HL-60/S4 treated with phorbol 12-myristate 13-acetate at 8.2 ng/mL for 4 days and 3 days (cell line): ENCODE results near the gene TCF7.

Source experiments
- in situ Hi-C: fragments of 300-500 bp; cut with MboI; formaldehyde crosslinking; loops from 2 replicates; pipeline ENCODE4 v1.15.0; 2022; ENCODE audit warnings: low sequenced_read_pairs

Gene TCF7

DNA sequence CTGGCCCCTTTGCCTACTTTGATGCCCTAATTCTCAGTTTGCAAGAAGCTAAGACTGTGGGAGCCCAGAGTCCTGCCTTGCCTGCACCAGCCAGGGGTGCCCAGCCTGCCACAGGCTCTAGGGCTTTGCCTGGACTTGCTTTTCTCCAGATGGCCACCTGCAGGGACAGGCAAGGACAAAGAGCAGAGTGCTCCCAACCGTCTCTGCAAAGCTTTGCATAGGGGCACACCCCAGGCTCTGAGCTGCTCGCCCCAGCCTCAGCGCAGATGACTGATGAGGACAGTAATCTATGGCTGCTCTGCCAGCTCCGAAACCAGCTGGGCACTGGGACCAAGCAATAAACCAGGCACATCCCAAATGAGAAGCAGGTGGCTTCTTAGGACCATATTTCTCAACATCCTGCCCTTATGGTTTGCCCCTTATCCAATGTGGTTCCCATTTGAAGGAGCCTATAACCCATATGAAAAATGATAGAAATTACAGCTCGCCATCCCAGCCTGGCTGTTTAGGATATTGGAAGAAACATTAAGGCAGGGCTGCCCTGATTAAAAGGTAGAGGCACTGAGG lies 25.4 kb upstream of the TCF7 start:
- in situ Hi-C loops: no loop called here

DNA sequence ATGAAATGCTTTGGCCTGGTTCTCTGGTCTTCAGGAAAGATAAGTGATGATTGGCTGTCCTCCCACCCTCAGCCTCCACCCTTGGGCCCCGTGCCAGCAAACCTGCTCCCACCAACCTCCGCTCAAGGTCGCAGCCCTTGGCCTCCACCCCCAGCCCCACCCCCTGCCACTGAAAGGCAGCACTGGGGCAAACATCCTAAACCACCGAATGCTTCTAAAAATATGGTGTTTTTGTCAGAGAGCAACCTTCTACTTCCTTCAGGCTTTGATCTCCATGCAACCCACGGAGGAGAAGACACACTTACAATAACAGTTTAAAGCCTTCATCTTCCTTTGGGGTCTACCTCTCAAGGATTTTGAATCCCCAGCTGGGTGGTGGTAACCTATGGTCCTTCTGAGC lies 24.0 kb upstream of the TCF7 start:
- in situ Hi-C loops: no loop called here

DNA sequence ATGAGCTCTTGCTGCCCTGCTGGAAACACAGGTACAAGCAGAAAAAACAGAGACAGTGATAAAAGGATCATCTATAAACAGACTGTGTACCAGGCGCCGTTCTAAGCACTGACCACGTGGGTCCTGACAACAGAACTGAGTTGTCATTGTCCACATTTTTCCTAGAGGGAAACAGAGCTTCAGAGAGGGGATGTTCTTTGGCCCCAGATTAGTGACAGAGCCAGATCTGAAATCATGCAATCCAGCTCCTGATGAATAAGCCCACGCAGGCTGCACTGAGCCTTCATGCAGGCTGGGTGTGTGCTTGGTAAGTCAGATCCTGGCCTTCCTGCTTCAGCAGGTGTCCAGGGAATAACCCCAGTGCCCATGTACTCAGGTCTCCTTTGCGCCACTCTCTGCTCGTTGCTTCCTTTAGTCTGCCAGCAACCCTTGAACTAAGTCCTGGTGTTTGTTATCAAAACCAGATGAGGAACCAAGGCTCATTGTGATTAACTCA lies 22.8 kb upstream of the TCF7 start:
- in situ Hi-C loops: no loop called here

DNA sequence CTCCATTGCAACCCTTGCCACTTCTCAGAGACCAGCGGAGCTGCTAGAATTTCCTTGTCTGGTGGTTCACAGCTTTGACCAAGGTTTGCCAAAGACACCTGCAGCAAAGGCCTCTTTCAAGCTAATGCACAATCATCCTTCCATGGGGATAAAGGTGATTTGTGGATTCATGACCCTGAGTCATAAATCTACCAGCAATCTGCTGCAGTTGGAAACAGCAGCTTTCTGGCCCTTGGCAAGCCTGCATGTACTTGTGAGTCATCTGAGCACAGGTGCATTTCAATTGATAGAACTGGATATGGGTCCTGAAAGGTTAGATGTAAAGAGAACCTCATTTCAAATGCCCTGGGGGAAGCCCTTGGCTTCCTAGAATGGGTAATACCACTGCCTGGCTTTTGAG lies 21.6 kb upstream of the TCF7 start:
- in situ Hi-C loops: no loop called here

DNA sequence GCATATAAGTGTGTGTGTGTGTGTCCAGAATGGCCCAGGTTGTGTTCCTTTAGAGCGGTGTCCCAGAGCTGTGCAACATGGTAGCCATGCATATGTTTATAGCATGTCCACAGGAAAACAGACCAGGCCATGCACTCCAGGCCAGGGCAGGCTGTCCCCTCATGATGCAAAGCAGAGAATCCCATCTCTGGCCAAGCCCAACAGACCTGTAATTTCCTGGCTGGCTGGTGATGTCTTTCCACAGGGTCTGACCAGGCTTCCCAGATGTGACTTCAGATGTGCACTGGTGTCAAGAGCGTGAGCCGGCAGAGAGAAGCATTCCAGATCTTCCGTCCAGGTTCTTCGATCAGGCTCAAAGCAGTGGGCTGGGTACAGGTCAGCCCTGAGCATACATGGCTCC lies 21.1 kb upstream of the TCF7 start:
- in situ Hi-C loops: no loop called here

DNA sequence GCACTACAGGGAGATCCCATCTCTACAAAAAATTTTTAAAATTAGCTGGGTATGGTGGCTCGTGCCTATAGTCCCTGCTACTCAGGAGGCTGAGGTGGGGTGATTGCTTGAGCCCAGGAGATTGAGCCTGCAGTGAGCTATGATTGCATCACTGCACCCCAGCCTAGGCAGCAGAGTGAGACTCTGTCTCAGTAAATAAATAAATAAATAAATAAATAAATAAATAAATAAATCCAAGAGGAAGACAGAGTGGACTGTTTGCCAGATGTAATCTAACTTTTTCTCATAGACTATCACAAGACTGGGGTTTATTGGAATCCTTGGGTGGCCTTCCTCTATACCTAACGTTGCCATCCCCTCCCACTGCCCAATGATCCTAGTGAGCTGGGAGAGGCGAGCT lies 19.2 kb upstream of the TCF7 start:
- in situ Hi-C loops: no loop called here

DNA sequence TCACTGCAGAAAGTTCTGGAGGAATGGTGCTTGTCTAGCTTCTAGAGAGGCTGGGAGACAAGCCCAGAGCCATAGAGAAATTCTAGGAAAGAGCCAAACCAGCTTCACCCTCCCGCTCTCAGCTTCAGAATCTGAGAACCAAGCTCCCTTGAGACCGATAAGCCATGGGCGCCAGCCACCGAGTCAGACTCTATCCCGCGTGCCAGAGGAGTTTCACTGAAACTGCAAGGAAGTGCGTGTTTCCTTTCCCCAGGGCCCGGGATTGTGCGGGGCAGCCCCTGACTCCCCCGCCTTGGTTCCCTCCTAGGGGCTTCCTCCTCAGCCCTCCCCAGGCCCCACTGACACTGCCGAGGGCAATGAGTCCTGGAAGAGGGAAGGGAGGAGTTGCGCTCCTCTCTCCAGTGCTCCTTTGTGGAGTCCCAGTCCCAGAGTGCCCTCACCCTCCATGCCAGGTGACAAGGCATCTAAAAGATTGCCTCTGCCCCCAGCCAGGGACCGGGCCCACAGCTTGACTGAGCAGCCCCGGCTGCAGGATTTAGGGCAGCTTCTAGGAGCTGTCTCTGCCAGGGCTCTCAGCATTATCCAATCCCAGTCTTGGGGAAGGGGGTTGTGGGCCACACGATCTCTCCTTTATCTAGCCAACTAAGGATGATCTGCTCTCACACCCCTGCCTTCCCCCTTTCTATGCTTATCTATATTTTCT lies 18.4 kb upstream of the TCF7 start:
- in situ Hi-C loops: no loop called here

DNA sequence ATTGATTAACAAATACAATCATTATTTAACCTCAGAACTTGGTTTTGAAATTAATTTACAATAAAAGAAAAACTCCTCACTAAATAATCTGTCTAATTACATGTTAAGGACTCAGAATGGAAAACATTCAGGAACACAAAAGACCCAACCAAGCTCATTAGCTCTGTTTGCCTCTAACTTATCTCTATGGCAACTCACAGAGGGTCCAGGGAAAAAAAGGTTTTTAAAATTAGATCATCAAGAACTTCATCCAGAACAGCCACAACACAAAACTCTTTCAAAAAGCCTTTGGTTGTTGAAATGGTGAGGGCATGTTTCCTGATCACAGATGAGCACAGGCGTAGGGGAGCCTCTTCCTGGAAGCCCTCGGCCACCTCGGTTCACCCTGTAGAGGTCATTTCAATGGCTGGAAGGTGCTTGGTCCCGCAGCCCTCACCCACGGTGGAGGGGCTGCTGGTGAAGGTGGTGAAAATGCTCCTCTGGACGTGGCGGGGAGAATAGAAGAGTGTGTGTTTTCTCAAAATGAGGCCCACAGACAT lies 17.2 kb upstream of the TCF7 start:
- in situ Hi-C loops: no loop called here

DNA sequence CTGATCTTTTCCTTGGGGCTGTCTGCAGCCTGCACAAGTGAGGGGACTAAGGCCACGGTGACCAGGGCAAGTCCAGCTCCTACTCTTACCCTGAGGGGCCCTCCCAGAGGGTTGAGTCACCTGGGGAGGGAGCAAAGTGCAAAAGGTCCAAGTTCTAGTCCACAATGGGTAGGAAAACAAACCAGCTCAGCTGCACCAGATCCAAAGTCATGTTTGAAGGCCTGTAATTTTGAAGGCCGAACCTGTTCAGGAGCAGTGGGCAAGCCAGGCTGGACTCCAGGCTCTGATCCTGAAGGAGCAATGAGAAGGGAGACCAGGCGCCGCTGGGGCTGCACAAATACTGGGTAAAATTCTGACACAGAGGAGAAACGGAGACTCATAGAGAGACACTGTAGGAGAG lies 15.8 kb upstream of the TCF7 start:
- in situ Hi-C loops: no loop called here

DNA sequence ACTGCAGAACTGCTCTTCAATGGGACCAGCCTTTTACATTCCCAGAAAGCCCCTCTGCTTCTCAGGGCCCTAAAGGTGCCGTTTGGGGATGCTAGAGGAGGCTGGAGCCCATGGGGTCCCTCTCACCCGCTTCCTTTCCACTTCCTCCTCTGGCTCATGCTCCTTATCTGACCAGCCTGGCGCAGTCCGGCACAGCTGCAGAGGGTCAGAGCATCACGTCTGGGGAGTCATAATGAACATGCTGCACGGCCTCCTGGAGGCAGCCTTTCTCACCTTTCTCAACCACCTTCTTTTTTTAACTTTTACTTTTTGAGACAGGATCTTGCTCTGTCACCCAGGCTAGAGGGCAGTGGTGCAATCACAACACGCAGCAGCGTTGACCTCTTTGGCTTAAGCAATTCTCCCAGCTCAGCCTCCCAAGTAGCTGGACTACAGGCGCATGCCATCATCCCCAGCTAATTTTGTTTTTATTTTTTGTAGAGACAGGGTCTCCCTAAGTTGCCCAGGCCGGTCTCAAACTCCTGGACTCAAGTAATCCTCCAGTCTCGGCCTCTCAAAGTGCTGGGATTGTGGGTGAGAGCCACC lies 15.1 kb upstream of the TCF7 start:
- in situ Hi-C loops: no loop called here

DNA sequence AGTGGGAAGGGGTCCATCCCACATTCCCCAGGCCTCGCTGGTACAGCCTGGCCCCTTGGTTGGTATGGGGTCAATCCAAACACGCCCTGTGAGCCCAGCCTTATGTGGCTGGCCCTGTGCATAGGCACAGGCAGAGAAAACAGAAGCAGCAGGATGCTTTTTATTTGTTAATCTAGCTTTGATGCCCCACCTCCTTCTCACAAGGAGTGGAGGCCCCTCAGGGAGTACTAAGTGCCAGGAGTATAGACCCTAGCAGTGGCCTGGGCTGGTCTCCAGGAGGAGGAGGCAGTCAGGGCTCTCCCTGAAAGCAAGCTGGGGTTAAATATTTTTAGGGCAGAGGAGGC lies 14.6 kb upstream of the TCF7 start:
- in situ Hi-C loops: no loop called here

DNA sequence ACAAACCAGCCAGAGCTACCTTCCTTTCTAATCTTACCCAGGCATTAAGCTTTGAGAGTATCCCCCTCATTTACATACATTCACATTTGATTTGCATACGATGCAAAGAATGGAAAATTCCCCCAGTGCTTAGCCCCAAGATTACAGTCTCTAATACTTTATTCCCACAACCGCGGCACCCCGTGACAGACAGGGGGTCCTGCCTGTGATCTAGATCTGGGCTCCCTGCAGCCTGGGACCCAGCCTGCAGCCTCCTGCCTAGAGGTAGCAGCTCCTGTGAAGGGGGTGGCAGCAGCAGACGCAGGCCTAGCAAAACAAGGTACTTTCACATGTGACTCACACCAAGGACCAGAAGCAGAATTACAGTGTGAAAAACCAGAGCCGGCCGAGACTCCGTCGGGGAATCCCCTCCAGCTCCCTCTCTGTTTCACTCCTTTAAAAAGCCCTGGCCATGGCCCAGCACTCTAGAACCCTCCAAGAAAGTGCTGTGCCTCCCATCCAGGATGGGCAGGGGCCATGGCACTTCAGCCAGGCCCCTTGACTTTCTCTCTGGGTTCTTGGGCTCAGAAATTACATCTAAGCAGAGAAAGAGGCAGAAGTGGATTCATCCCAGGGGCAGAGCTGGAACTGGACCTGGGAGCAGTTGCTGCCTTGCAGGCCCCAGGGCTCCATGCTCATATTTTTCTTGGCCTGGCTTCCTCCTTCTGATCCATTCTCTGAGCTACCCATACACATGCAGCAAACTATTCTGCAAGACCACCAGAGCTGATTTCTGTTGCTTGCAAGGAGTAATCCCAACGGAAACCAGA lies 14.0 kb upstream of the TCF7 start:
- in situ Hi-C loops: no loop called here

DNA sequence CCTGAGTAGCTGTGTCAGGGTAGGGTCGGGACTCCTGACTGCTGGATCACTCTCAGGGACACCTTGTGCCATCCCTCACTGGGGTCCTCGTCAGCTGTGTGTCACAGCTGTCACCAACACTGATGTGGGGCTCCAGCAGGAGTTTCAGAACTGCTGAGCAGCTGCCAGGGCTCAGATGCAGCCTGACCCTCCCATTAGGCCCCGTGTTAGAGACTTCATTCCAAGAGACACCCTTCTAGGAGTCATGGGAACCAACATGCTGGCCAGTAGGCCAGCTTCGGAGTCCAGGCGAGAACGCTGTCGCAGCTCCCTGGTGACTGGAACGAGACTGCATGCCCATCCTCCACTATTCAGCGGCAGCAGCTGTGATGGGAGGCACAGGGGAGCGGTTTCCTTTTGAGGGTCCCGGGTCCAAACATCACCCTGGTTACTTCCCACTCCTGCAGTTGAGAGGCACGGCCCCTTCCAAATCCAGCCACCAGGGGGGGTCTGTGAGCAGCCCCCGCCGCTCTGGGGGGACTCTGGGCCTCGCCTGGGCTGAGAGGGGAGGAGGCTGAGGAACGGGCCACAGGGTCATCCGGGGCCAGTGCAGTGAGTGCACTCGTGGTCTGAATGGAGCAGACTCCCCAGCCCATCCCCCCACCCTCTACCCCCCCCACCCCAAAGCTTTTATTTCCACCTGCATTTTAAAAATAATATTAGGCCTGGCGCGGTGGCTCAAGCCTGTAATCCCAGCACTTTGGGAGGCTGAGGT lies 12.6 kb upstream of the TCF7 start:
- in situ Hi-C loops: no loop called here

DNA sequence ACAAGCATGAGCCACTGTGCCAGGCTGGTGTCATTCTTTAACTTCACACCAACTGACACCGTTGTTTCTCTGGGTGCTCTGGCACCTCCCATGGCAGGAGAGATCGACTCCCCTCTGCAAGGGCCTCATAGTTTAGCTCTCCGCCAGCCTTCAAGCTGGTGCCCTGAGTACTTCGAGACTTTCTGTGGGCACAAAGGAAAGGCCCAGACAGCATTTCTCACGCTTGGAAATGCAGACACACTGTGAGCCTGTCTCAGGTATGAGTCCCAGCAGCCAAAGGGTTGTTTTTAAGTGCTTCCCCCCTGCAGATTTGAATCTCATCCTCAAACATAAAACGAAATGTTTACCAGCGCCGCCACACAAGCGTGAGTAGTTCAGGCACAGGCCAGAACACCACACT lies 11.1 kb upstream of the TCF7 start:
- in situ Hi-C loops: no loop called here

DNA sequence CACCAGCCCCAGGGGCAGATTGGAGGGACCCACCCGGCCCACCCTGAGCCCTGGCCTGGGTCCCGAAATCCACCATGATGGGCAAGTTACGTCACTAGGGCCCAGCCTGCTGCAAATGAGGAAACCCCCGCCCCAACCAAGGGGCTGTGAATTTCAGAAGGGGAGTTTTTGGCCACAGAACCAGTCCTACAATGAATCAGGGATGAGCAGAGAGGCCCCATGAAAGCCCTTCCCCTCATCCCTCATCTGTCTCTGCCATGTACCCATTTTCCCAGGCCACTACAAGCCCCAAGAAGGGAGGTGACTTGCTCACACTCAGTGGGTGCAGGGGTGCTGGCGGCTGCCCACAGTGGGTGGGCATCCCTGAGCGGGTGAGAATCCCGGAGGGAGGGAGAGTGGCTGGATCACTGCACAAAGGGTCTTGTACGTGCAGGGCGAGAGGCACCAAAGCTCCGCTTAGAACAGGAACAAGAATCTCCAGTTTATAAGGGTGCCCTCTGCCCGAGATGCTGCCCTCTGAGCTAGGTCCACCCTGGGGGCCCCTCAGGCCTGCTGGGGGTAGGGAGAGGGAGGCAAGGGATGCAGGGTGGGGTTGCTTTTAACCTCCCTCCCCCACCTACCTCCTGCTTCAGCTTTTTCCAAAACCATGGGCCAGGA lies 10.4 kb upstream of the TCF7 start:
- in situ Hi-C loops: no loop called here

DNA sequence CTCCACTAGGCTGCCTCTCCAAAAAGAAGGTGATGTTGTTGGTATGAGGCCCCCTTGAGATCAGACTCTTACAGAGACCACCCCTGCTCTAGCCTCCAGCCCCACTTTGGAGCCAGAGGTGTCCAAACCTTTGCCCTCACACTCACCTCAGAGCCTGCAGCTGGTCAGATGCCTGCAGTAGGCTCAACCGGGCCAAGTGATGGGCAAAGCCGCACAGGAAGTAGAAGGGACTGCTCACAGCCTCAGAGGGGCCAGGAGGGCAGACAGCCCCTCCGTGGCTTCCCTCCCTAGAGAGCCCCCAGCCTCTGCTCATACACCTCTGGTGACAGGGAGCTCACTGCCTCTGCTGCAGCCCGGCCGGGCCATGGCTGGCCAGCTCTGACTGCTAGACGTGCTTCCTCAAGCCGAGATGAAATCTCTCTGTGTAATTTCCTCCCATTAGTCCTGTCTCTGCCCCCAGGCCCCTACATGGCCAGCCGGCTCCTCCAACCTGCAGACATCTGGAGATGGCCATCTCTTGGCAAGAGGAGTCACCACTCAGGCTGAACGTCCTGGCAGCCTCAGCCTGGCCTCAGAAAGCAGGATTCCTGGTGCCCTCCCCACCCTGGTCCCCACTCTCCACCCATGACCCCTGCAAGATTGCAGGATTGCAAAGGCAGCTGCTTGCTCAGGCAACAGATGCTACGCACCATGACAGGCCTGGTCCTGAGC lies 7.3 kb upstream of the TCF7 start:
- in situ Hi-C loops: no loop called here

DNA sequence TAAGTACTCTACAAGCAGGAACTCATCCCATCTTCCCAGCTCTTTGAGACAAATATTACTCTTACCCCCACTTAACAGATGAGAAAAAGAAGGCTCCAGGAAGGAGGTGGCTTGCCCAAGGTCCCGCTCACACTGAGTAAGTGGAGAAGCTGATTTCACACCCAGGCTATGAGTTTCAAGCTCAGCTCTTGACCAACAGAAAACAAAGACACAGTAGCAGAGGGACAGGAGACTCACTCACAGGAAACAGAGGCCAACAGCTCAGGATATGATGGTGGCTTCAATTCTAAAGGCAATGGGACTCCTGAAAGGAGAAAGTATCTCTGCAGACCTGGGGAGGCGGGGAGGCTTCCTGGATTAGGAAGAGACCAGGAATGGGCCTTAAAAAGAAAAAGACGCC lies 6.7 kb upstream of the TCF7 start:
- in situ Hi-C loops: no loop called here

DNA sequence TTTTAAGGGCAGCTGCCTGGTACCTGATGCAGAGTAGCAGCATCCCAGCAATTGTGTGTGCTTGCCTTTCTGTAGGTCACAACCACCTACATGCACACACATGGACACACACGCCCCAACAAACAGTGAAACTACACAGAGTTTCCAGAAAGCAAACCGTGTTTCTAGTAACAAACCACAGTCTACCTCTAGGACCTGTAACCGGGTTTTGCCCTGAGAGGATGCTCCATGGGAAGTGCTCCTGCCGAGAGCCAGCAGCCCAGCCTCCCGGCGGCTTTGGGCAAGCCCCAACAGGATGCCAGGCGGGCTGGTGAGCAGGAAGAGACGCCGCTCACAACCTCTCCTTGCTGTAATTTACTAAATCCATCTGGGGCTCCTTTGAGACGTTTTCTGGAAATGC lies 4.1 kb upstream of the TCF7 start:
- in situ Hi-C loops: no loop called here

DNA sequence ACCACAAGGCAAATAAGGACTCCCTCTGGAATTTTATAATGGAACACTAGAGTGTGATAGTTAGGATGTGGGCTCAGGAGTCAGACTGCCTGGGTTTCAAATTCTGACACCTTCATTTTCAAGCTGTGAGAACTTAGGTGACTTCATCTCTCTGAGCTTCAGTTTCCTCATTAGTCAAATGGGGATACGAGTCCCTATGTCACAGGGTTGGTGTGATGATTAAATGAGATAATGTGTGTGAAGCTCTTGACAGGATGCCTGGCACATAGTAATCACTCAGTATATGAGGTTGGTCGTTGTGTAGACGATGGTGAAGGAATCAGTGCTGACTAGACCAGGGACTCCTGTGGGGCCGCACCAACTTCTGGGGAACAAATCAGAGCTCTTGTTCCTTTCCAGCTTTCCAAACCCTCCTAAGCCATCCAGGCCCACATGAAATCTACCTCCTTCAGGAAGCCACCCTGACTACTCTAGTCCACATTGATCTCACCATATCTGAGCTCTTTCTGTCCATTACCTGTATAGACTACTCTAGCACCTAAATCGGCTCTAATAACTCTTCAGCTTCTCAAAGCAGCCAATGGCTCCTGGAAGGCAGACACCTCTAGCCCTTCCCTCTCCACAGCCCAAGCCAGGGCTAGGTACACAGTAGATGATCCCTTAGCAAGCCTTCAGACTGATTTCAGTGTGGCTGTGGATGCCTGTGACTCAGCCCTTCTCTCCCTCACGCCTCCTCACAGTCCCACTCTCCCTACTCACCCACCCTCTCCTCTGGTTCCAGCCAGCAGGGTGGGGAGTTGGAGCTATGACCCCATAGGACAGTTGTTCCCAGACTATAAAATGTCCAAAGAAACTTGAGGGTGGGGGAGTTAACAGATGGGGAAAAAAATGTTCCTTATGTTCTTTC lies 2.5 kb upstream of the TCF7 start:
- in situ Hi-C loops: no loop called here
